Measurements from ENCODE around the gene DGCR8.

DGCR8 gene

DNA sequence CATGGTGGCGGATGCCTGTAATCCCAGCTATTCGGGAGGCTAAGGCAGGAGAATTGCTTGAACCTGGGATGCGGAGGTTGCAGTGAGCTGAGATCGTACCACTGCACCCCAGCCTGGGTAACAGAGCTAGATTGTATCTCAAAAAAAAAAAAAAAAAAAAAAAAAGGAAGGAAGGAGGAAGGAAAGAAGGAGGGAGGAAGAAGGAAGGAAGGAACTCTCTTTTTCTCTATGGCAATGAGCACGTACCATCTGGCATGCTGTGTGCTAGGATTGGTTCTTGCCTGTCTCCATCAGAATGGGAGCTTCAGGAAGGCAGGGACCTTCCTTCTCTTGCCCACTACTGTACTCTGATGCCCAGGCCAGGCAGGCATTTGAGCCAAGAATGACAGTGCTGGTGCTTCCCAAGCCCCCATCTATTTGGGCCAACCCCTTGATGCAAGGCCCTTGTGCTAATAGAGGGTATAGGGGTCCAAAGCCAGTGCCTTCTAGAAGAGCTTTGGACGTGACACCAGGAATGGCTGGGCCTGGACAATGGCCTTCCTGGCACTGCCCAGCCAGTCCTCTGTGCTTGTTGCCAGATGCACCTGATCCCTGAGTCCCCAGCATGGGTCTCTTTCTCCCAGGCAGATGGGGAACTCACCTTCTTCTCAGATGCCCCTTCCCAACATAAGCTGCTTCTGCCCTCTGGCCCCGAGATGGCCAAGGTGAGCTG is 10.6 kb upstream of the DGCR8 start:
- TF ChIP-seq, protein P1, sequence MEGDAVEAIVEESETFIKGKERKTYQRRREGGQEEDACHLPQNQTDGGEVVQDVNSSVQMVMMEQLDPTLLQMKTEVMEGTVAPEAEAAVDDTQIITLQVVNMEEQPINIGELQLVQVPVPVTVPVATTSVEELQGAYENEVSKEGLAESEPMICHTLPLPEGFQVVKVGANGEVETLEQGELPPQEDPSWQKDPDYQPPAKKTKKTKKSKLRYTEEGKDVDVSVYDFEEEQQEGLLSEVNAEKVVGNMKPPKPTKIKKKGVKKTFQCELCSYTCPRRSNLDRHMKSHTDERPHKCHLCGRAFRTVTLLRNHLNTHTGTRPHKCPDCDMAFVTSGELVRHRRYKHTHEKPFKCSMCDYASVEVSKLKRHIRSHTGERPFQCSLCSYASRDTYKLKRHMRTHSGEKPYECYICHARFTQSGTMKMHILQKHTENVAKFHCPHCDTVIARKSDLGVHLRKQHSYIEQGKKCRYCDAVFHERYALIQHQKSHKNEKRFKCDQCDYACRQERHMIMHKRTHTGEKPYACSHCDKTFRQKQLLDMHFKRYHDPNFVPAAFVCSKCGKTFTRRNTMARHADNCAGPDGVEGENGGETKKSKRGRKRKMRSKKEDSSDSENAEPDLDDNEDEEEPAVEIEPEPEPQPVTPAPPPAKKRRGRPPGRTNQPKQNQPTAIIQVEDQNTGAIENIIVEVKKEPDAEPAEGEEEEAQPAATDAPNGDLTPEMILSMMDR (IDR thresholded peaks at IDR 0.05; ENCODE audit: low read depth, low read length), result no peak
- no peak for DNase-seq (ENCODE audit: extremely low read depth, low read depth)

DNA sequence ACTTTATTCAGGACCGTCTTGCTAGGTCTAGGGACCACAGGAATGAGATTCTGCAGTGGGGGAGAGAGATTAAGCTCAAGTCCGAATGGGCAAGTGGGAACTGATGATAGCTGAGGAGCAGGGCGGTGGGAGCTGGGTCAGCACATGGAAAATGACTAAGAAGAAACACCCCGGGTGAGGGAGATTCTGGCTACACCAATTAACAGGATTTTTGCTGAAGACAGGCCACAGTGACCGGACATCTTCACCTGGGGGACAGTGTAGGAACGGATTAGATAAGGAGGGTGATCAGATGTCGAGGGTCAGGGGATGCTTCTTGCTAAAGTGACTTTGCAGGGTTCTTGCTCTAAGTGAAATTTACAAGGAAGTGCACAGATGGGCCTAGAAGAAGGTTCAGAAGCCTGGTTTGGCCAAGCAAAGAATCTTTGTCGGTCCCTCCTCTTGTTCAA is 8.5 kb upstream of the DGCR8 start:
- no peak for DNase-seq (ENCODE audit: extremely low read depth, low read depth)
- TF ChIP-seq, protein P1 (IDR thresholded peaks at IDR 0.05; ENCODE audit: low read depth, low read length), result no peak

- TF ChIP-seq, protein P1 (IDR thresholded peaks at IDR 0.05; ENCODE audit: low read depth, low read length), result no peak
- no peak for DNase-seq (ENCODE audit: extremely low read depth, low read depth)
Measured at GRCh38 chr22:20076627-20077172, 3.3 kb upstream of the DGCR8 start.

GRCh38 chr22:20080445-20080775 is 369 bp downstream of the DGCR8 start:
- DNase-seq (ENCODE audit: extremely low read depth, low read depth), result peak; percentile 15
- TF ChIP-seq, protein P1 (IDR thresholded peaks at IDR 0.05; ENCODE audit: low read depth, low read length), result no peak

GRCh38 chr22:20080776-20081654 is 974 bp downstream of the DGCR8 start:
- TF ChIP-seq, protein P1 (IDR thresholded peaks at IDR 0.05; ENCODE audit: low read depth, low read length), result no peak
- DNase-seq (ENCODE audit: extremely low read depth, low read depth), result no peak

GRCh38 chr22:20083157-20083890 is 3.3 kb downstream of the DGCR8 start:
- no peak for DNase-seq (ENCODE audit: extremely low read depth, low read depth)
- TF ChIP-seq, protein P1 (IDR thresholded peaks at IDR 0.05; ENCODE audit: low read depth, low read length), result no peak
